IMR-90 (cell line): Measurements from ENCODE around the gene CATSPER1. TPM values are rescaled to one million over a fixed set of nuclear protein-coding genes. Genes with fewer than 3 reads are reported as not detected.

Source experiments
- CEBPB ChIP-seq: IDR thresholded peaks from 2 replicates; pipeline ENCODE4 v1.6.1; 2012; ENCODE audit warnings: low read depth, low read length, improper control_type of control experiment
- MAFK ChIP-seq: IDR thresholded peaks from 2 replicates; pipeline ENCODE4 v1.6.1; 2012; ENCODE audit warnings: low read depth, low read length, improper control_type of control experiment
- NFE2L2 ChIP-seq: fragments of 150-350 bp; IDR thresholded peaks from 2 replicates; pipeline ENCODE4 v1.6.1; 2016; ENCODE audit warnings: low read depth, mild to moderate bottlenecking, low read length
- RCOR1 ChIP-seq: IDR thresholded peaks from 2 replicates; pipeline ENCODE4 v1.6.1; 2012; ENCODE audit warnings: mild to moderate bottlenecking, low read length, improper control_type of control experiment; ENCODE audit not compliant: insufficient replicate concordance
- polyA plus RNA-seq, 3 experiments: library from polyadenylated mRNA; depleted of rRNA; stranded (reverse); fragments of >200 nt; gene quantifications; 2 replicates each; pipeline ENCODE4 v1.2.3, GENCODE V29; 2012; ENCODE audit warnings: low replicate concordance in 1 of 3
- total RNA-seq: library from RNA; depleted of rRNA; stranded (reverse); fragments of >200 nt; gene quantifications from 2 replicates; pipeline ENCODE4 v1.2.3, GENCODE V29; 2012

Gene CATSPER1
- total and polyA plus RNA-seq, 2 of the 4 experiments (the other 2 are of a cell fraction): 0.18 to 0.91 TPM

- TF ChIP-seq MAFK (no peak), CEBPB (no peak), RCOR1 (no peak), NFE2L2 (no peak)
Observed at GRCh38 chr11:66069715-66070603, 43.7 kb upstream of the CATSPER1 start, which contains the start of gene PACS1 (continued).
